ENCODE data around the gene FBLN5.

Gene FBLN5

DNA sequence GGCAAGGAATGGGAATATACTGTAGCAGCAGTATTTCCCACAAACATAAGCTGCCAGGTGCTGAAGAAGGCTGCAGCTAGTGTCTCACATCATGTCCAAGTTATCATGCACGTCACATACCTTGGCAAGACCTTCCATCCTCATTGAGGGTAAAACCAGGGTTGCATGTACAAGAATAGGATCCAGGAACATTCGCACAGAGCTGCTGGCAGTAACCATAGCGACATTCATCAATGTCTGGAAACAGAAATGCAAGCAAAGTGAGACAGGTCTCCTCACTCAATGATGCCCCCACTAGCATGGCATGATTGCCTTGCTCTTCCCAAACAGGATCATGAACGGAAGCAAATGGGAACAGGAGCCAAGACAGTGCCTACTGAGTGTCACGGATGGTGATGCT lies 56.4 kb downstream of the FBLN5 start:
- DNase-seq (ENCODE audit: low read depth, low spot score): no peak
- H3K4me3 ChIP-seq (ENCODE audit: low read length): no peak overlapping the region

DNA sequence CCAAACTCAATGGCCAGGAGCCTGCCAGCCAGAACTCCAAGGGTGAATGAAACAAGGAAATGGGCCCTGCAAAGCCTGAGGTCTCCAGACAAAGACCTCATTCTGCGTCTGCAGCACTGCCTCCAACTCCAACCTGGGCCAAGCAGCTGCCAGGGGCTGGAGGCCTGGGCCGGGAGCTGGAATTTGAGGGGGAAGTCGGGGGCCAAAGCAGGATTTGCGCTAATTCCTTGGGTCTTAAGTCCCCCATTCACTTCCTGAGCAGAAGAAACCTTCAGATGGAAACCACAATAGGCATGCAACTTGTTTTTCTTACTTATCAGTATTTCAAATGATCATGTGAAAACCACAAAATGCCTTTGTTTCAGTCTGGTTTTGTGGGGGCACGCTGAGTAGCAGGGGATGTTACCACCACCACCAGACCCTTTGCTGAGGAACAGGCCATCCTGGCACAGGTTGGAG lies 57.2 kb downstream of the FBLN5 start:
- no peak overlapping the region for H3K4me3 ChIP-seq (ENCODE audit: low read length)
- peak; percentile 64 for DNase-seq (ENCODE audit: low read depth, low spot score)

DNA sequence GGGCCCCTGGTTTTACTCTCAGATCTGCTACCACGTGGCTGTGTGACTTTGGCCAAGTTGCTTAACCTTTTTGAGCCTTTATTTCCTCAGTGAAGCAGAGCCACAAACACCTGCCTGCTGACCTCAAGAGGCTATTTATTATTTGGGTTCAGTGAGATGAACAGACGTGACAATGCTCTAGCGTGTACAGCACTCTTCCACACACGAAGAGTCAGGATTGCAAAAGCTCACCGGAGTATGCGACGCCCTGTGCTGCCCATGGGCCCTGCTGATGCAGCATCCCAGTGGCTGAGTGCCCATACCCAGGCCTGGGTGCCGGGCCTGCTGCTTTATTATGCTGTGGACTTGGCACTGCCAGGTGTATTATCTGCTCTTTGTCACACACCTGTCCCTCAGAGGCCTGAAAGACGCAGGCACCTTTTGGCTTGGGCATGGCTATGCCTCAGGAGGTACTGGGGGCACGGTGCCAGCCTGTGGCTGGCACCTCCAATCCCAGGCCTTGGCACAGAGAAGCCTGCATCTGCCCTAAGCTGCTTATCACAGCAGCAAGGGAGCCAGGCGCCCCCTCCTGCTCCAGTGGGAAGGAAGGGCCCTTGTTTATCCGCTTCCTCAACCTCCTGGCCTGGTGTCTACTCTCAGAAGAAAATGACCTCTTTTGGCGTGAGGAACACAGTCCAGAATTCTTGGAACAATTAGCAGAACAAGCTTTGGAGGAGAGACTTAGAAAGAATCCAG lies 57.9 kb downstream of the FBLN5 start:
- no peak for DNase-seq (ENCODE audit: low read depth, low spot score)
- H3K4me3 ChIP-seq (ENCODE audit: low read length): no peak overlapping the region

DNA sequence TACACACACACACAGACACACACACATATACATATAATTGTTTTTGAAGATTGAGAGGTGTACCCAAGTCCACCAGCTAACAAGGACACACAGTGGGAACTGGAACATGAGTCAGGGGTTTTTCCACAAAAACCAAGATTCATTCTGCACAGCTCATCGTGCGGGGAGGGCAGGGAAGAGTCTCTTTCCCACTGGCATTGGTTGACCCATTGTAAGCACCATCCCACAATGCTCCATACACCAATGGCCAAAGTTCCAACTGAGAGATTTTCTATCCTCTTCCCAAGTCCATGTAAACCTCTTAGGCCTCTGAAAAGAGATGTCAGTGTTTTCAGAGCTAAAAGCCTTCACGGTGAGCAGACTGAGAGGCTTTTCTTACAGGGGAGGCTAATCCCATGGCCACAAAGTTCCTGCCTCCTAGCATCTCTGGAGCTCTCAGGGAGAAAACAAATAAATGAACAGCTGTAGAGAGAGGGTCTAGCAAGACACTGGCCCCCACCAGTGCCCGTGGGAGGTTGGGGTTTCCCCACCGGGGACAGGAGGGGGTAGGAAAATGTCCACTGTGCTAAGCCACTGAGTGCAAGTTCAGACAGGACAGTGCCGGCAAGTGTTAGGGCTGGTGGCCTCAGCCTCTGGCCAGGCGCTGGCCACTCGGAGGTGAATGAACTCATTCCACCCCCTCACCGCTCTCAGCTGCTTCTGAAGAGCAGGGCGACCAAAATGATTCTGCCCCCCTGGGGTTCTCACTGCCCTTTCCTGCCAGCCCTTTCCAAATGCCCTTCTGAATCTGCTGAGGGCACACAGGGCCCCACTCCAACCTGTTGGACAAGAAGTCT lies 58.6 kb downstream of the FBLN5 start:
- no peak for DNase-seq (ENCODE audit: low read depth, low spot score)
- no peak overlapping the region for H3K4me3 ChIP-seq (ENCODE audit: low read length)

DNA sequence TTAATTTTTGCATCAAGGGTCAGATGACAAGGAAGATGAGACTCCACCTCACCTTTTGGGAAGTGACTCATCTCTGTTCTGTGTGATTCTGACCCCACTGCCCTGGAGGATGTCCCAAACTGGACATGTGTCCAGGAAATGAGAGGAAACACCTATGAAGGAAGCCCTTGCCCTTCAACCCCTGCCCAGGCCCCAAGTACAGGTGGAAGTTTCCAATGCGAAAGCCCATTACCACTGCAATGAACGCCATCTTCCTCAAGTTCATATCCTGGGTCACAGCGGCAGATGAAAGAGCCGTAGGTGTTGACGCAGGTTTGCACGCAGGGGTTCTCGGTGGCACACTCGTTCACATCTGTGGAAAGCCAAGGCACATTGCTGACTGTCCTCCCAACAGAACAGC lies 60.5 kb downstream of the FBLN5 start:
- DNase-seq (ENCODE audit: low read depth, low spot score): no peak
- no peak overlapping the region for H3K4me3 ChIP-seq (ENCODE audit: low read length)

DNA sequence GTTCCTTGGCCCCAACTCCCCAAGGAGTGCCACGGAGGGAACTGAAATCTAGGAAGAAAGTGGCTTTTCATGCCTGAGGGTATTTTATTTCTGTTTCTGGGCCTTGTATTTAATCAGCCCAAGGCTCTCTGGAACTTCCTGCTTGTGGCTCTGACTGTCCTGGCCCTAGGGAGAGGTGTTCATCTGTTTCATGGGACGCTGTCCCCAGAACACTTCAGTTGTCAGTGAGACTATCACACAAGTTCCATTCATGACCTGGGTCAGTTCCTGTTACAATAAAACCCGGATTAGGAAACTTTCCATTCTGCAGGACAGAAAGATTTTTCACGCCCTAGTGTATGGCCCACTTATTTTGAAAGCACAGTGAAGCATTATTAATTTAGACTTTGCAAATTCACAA lies 61.7 kb downstream of the FBLN5 start:
- no peak overlapping the region for H3K4me3 ChIP-seq (ENCODE audit: low read length)
- DNase-seq (ENCODE audit: low read depth, low spot score): no peak

DNA sequence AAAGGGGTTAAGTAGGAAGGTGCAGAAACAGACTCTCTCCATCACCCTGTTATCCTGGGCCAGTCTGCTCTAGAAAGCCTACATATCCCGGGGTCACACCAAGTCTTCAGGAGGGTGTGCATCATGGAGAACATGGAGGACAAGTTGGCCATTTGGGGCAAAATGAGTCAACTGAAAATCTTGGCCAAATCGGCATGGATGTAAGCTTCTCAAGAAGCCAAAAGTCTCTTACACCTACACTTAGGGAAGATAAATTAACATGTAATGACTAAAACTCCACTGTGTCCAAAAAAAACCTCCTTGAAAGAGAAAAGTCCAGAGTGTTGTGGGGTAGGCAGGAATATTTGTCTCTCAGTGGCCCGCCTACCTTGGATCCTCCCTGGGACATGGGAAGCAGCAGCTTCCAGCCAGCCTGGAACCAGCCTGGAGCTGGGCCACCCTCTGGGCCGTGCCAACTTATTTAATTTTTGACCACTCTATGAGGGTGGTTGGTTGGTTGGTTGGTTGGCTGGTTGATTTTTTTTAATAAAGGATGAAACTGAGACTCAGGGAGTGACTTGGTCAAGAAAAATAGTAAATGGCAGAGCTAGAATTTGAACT lies 62.3 kb downstream of the FBLN5 start:
- no peak for DNase-seq (ENCODE audit: low read depth, low spot score)

DNA sequence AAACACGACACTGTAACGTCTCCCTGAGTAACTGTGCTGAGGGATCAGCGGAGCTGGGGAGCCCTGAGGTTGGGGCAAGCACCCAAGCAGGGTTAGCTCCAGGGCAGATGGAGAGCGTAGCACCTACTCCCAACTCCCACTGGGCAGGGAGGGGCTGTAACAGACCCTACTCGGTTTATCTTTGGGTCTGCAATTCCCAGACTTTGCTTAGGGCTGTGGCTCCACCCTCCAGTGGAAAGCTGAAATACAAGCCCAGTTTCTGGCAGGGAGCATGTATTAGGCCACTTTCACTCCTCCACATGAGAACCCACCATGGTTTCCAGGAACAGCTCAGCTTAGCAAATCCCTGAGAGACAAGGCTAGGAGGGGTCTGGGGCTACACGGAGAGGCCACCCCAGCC lies 62.8 kb downstream of the FBLN5 start:
- no peak overlapping the region for H3K4me3 ChIP-seq (ENCODE audit: low read length)
- DNase-seq (ENCODE audit: low read depth, low spot score): no peak

More for the DNA sequence above, 62.3 kb downstream of the FBLN5 start:
- H3K4me3 ChIP-seq (ENCODE audit: low read length): no peak overlapping the region

DNA sequence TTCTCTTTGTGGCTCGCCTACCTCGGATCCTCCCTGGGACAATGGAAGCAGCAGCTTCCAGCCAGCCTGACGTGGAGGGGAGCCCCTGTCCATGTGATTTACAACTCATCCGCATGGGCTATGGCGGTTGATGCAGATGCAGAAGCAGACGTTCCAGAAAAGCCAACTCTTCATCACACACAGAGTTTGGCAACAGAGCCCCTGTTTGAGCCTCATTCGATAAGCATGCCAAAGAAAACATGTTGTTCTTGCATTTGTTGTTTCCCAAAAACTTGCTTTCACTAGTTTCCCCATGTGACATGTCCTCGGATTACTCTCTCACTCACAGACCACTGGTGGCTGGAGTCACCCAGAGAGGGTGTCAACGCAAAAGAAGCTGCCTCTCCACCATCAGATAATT lies 63.7 kb downstream of the FBLN5 start:
- no peak for DNase-seq (ENCODE audit: low read depth, low spot score)
- H3K4me3 ChIP-seq (ENCODE audit: low read length): no peak overlapping the region

DNA sequence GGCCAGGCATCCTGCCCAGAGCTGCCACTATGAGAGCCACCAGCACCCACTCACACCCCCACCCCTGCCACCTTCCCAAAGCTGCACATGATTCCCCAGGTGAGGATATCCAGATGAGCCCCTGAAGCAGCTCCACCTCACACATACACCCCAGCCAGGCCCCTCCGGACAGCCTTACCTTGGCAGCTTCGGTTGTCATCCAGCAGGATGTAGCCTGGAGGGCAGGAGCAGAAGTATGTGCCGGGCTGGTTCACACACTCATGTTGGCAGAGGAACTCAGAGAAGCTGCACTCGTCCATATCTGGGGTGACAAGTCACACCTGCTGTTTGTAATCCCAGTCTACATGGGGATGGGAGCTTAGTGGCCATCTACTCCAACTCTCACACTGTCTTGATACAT lies 64.7 kb downstream of the FBLN5 start:
- no peak for DNase-seq (ENCODE audit: low read depth, low spot score)
- H3K4me3 ChIP-seq (ENCODE audit: low read length): no peak overlapping the region

DNA sequence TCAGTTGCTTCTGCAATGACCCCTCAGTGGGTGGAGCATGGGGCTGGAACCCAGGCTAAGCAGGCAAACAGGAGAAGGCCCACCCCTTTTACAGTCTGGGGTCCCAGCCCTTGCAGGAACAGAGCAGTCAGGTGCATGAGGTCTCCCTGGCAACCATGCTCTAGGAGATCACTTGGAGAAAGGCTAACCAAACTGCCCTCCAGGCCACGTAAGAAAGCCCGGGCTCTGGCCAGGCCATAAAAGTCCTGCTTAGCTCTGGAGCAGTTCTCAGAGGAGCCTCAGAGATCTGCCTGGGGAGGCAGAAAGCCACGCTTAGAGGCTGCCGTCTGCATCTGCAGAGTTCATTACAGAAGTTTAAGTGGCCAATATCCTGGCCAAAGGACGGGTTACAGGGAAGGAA lies 65.1 kb downstream of the FBLN5 start:
- no peak for DNase-seq (ENCODE audit: low read depth, low spot score)
- no peak overlapping the region for H3K4me3 ChIP-seq (ENCODE audit: low read length)

DNA sequence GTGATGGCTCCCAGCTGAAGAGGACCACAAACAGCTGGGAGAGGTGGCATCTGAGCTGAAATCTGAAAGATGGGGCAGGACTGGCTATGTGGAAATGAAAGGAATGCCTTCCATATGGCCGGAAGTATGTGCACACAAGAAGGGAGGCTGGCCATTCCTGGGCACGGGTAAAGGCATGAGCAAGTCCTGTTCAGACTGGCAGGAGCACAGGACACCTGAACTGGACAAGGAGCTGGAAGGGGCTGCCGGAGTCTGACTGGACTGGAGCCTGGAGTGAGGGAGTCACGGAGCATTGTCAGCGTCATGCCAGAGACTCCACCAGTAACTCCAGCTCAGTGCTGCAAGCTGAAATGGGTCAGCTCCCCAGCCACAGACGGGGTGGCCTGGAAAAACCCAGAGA lies 68.3 kb downstream of the FBLN5 start:
- no peak for DNase-seq (ENCODE audit: low read depth, low spot score)

DNA sequence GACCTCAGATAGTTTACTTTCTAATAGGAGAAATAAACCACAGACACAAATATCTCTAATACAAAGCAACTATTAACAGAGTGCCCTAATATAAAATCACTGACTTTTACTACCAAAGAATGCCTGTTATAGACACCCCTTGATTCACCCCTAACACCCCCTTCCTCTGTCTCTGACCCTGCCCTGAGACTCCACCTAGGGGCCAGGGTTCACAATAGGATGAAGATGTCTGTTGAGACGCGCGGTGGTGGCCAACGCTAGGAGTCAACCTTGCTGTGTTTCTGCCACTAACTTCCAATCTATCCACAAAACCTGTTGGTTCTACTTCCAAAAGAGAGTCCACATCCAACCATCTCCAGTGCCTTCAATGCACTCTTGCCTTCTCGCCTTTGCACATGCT lies 69.2 kb downstream of the FBLN5 start:
- no peak for DNase-seq (ENCODE audit: low read depth, low spot score)

More for the DNA sequence above, 68.3 kb downstream of the FBLN5 start:
- no peak overlapping the region for H3K4me3 ChIP-seq (ENCODE audit: low read length)

DNA sequence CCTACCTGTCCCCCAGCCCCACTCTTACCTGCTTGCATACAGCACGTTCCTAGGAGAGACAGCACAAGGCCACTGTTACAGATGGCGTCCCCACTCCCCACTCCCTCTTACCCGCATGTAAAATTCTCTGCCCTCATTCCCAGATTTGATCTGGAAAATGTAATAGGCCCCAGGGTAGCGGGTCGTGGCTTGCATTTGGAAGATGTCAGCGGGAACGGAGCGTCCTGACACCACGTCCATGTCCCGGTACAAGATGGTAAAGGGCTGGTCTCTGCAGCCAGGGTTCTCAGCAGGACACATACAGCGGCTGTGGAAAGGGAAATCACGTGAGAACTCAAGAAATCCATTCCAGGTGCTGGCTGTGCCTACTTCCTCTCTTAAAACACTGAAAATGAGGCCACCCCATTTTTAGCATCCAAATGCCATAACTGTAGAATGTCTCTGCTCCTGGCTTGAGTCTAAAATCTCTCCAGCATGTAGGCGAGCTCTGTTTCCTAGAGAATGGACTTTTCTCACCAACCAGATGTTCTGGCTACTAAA lies 70.0 kb downstream of the FBLN5 start:
- DNase-seq (ENCODE audit: low read depth, low spot score): no peak
- no peak overlapping the region for H3K4me3 ChIP-seq (ENCODE audit: low read length)

More for the DNA sequence above, 69.2 kb downstream of the FBLN5 start:
- H3K4me3 ChIP-seq (ENCODE audit: low read length): no peak overlapping the region

DNA sequence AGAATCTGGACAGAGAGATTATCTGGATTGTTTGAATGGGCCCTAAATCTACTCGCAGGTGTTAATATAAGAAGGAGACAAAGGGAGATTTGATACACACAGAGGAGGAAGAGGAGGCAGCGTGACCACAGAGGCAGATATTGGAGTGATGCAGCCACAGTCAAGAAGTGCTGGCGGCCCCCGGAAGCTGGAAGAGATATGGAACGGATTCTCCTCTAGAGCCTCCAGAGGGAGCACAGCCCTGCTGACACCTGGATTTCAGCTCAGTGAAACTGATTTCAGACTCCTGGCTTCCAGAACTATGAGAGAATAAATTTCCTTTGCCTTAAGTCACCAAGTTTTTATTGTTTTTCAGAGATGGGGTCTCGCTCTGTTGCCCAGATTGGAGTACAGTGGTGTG lies 71.0 kb downstream of the FBLN5 start:
- DNase-seq (ENCODE audit: low read depth, low spot score): no peak
- H3K4me3 ChIP-seq (ENCODE audit: low read length): no peak overlapping the region

DNA sequence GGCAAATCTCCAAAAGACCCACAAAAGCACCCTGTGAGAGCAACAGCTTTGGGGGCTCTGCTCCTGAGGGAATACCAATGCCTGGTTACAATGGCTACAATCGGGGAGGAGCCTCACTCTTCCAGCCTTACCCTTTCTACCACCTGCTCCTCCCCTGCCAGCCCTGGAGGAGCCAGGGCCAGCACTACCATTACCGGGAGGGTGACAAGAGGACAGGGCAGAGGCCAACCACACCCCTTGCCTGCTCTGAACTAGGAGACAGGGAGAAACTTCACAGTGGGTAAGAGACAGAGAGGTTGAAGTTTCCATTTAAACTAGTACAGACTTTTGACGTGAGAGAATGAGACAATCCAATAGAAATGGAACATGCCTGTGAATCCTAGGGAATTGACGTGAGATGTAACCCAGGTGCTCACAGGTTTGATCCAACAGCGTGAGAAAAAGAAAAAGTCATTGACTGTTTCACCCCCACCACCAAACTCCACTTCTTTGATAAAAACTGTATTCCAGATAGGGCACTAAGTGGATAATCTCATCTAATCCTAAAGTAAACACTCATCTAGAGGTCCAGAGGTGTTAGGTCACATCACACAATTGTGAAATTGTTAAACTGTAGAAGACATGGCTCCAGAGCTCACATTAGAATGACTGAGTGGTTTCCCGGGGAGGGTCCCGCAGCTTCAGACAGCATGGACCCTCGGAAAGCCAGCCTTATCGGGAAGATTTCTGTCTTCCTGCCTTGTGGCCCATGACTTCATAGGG lies 71.8 kb downstream of the FBLN5 start:
- DNase-seq (ENCODE audit: low read depth, low spot score): no peak
- H3K4me3 ChIP-seq (ENCODE audit: low read length): no peak overlapping the region

DNA sequence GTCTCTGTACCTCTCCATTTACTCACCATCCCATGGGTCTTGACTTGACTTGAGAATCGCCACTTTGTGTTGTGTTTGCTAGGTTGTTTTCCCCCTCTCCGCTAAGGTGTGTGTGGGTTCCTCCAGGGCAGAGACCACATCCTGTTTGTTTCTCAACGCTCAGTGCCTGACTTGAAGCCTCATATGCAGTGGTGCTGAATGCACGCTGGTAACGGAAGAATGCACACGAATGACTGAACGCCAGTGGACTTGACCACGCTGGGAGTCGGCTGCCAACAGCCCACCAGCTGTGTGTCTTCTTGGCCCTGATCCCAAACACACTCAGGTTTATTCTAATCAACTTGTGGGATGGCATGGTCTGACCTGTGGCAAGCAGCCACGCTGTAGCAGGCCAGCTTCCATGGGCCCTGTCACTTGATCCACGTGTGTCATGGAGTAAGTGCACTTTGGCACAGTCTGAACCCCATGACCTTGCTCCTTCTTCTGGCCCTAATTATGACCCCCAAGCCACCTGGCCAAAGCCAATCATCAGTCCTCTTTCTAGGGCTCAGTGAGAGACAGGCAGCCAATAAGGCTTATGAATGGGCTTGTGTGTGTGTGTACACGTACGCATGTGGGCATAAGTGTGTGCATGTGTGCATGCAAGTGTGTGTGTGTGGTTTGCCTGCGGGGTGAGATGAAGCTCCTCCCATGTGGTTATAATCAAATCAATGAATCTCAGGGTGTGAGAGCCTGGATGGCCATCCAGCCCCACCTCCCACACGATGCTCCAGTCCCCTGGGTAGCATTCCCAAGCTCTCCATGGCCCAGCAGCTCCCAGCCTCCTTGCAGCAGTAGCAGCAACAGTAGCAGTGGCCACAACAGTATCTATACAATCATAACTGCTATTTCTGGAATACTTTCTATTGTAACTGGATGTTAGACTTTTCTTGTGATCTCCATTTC lies 73.8 kb downstream of the FBLN5 start:
- DNase-seq (ENCODE audit: low read depth, low spot score): peak; percentile 95
- H3K4me3 ChIP-seq (ENCODE audit: low read length): peak overlapping the region; percentile 43

Data from Jurkat, Clone E6-1 (cell line).